SK-N-SH treated with all-trans-retinoic acid at 6 μM for 48 hours (cell line): ENCODE results near the gene CD8B.

Experiments
- SNAI2 ChIP-seq: fragments of 250-450 bp; sonication (Bioruptor Pico); IDR thresholded peaks from 2 replicates; pipeline ENCODE4 v1.5.0; 2020; ENCODE audit warnings: mild to moderate bottlenecking, moderate library complexity
- TF ChIP-seq, protein P1 (sequence below): fragments of 250-450 bp; sonication (Bioruptor Pico); IDR thresholded peaks from 2 replicates; pipeline ENCODE4 v1.8.0; 2020; ENCODE audit warnings: mild to moderate bottlenecking, moderate library complexity, borderline replicate concordance
- TF ChIP-seq, protein P2 (sequence below): fragments of 250-450 bp; sonication (Bioruptor Pico); IDR thresholded peaks from 2 replicates; pipeline ENCODE4 v1.5.1; 2020; ENCODE audit warnings: low read depth, mild to moderate bottlenecking, moderate library complexity

DNA sequence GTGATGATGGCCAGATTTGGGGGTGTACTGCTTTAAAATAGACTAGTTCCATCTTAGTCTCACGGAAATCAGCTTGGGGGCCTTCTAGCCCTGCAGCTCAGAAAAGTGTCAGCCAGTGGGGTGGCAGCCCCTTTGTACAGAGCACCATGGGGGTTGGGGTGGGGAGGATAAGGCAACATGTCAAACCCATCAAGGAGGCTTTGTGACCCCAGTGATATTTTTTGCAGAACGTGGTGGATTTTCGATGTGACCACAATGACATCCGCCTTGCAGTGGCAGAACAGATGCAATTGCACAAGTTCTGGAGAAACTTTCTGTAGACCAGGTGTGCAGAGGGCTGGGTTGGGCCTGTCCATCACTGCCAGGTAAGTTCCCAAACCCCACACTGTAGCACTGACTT is 67.9 kb downstream of the CD8B start:
- TF ChIP-seq, protein P1, sequence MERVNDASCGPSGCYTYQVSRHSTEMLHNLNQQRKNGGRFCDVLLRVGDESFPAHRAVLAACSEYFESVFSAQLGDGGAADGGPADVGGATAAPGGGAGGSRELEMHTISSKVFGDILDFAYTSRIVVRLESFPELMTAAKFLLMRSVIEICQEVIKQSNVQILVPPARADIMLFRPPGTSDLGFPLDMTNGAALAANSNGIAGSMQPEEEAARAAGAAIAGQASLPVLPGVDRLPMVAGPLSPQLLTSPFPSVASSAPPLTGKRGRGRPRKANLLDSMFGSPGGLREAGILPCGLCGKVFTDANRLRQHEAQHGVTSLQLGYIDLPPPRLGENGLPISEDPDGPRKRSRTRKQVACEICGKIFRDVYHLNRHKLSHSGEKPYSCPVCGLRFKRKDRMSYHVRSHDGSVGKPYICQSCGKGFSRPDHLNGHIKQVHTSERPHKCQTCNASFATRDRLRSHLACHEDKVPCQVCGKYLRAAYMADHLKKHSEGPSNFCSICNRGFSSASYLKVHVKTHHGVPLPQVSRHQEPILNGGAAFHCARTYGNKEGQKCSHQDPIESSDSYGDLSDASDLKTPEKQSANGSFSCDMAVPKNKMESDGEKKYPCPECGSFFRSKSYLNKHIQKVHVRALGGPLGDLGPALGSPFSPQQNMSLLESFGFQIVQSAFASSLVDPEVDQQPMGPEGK: no peak
- no peak for TF ChIP-seq SNAI2 (CRISPR knock-in tag)
- TF ChIP-seq, protein P2, sequence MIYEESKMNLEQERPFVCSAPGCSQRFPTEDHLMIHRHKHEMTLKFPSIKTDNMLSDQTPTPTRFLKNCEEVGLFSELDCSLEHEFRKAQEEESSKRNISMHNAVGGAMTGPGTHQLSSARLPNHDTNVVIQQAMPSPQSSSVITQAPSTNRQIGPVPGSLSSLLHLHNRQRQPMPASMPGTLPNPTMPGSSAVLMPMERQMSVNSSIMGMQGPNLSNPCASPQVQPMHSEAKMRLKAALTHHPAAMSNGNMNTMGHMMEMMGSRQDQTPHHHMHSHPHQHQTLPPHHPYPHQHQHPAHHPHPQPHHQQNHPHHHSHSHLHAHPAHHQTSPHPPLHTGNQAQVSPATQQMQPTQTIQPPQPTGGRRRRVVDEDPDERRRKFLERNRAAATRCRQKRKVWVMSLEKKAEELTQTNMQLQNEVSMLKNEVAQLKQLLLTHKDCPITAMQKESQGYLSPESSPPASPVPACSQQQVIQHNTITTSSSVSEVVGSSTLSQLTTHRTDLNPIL: no peak
